Measurements from ENCODE around the gene LOXL3.
A peak's percentile ranks its signal among the peaks of the same experiment; 100 is the strongest.

The LOXL3 gene

DNA sequence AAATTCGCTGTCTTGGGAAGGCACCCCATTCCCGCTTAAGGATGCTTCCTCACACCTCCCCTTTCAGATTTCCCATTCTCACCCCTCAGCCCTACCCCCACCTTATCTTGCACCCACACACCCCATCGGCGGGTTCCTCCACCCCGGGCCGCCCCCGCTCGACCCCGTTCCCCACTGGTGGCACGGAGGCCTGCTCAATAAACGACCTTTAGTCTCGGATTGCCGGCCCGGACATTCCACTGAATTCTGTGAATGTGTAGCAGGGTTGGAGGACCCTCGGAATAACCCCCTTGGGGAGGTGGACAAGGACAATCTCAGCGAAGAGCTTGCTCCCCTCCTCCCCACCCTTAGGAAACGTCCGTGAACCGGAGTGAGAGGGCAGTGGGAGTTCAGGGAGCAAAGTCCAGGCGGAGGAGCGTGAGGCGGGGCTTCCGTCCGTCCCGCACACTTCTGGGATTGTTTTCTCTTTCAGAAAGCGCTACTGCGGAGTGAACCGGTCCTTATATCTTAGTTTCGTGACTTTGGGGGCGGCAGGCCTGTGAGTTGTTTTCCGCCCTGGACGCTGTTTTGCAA, 51.5 kb downstream of the LOXL3 start:
- Histone ChIP-seq H4K20me1 (ENCODE audit: low read depth, low read length) (no peaks in the 10 kb centered on the region), H3F3A (ENCODE audit: insufficient read depth) (no peaks in the 10 kb centered on the region), H3K79me2 (ENCODE audit: insufficient read depth, low read length) (0 out of 2 replicates have a peak, but pooled peaks cover 3% of the 10 kb centered on the region), H3K27me3 (ENCODE audit: low read length) (no peaks in the 10 kb centered on the region), H3K27ac (ENCODE audit: low read depth, low read length) (no peak overlapping the region), H3K9me3 (ENCODE audit: insufficient read depth, low read length) (no peaks in the 10 kb centered on the region), H3K4me3 (ENCODE audit: insufficient read depth, low read length, poor library complexity, severe bottlenecking) (no peak overlapping the region), H3K9me2 (replicated peaks; ENCODE audit: insufficient read depth, low read length) (no peaks in the 10 kb centered on the region), H2AFZ (ENCODE audit: low read depth, low read length, severe bottlenecking) (no peak overlapping the region), H3K4me2 (ENCODE audit: low read depth, low read length, poor library complexity, severe bottlenecking) (peak overlapping the region; percentile 47), H3K9ac (ENCODE audit: low read length) (peak overlapping the region; percentile 42; the same call in 1 of the 2 replicates), H3K36me3 (ENCODE audit: low read length) (no peaks in the 10 kb centered on the region)
- no peak for TF ChIP-seq EZH2phosphoT487 (conservative IDR thresholded peaks at IDR 0.05; ENCODE audit: low read length)
- TF ChIP-seq CTCF (IDR thresholded peaks at IDR 0.05; ENCODE audit: insufficient read depth, low read length, poor library complexity, severe bottlenecking), result no peak

- no peak overlapping the region for H3K9ac ChIP-seq (ENCODE audit: low read length)
- H3K79me2 ChIP-seq (ENCODE audit: insufficient read depth, low read length), result 0 out of 2 replicates have a peak, but pooled peaks cover under 1% of the 10 kb centered on the region
- H3K9me3 ChIP-seq (ENCODE audit: insufficient read depth, low read length), result no peaks in the 10 kb centered on the region
- H3K27ac ChIP-seq (ENCODE audit: low read depth, low read length), result no peak overlapping the region
- H3K4me2 ChIP-seq (ENCODE audit: low read depth, low read length, poor library complexity, severe bottlenecking), result no peak overlapping the region
- no peaks in the 10 kb centered on the region for H3F3A ChIP-seq (ENCODE audit: insufficient read depth)
- no peaks in the 10 kb centered on the region for H3K27me3 ChIP-seq (ENCODE audit: low read length)
- H3K4me3 ChIP-seq (ENCODE audit: insufficient read depth, low read length, poor library complexity, severe bottlenecking), result no peak overlapping the region
- H4K20me1 ChIP-seq (ENCODE audit: low read depth, low read length), result no peaks in the 10 kb centered on the region
- H3K9me2 ChIP-seq (replicated peaks; ENCODE audit: insufficient read depth, low read length), result no peaks in the 10 kb centered on the region
- TF ChIP-seq CTCF (IDR thresholded peaks at IDR 0.05; ENCODE audit: insufficient read depth, low read length, poor library complexity, severe bottlenecking), result no peak
- TF ChIP-seq EZH2phosphoT487 (conservative IDR thresholded peaks at IDR 0.05; ENCODE audit: low read length), result no peak
- no peaks in the 10 kb centered on the region for H3K36me3 ChIP-seq (ENCODE audit: low read length)
- H2AFZ ChIP-seq (ENCODE audit: low read depth, low read length, severe bottlenecking), result no peak overlapping the region
Measured at GRCh38 chr2:74501335-74502071, 52.2 kb downstream of the LOXL3 start.

DNA sequence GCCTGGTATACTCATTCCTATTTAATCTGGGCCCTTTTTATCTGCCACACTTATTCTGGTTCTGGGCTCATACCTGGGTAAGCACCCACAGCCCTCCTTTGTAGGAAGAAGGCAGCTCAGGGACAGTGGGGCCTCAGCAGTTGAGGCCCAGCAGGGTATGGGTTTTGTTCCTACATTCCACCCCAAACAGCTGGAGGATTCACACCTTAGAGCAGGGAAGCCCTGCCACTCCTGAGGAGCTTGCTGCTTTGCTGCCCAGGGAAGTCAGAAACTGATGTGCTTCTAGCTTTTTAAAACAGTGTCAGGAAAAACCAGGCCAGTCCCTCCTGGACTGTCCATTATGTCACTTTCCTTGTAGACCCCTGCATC, 53.2 kb downstream of the LOXL3 start:
- Histone ChIP-seq H3K27me3 (ENCODE audit: low read length) (no peaks in the 10 kb centered on the region), H3K4me2 (ENCODE audit: low read depth, low read length, poor library complexity, severe bottlenecking) (no peak overlapping the region)

More for the DNA sequence above, 53.2 kb downstream of the LOXL3 start:
- H3K4me3 ChIP-seq (ENCODE audit: insufficient read depth, low read length, poor library complexity, severe bottlenecking), result no peak overlapping the region
- no peak for TF ChIP-seq CTCF (IDR thresholded peaks at IDR 0.05; ENCODE audit: insufficient read depth, low read length, poor library complexity, severe bottlenecking)
- no peak for TF ChIP-seq EZH2phosphoT487 (conservative IDR thresholded peaks at IDR 0.05; ENCODE audit: low read length)
- no peak overlapping the region for H3K9ac ChIP-seq (ENCODE audit: low read length)
- no peak overlapping the region for H2AFZ ChIP-seq (ENCODE audit: low read depth, low read length, severe bottlenecking)
- no peaks in the 10 kb centered on the region for H3K79me2 ChIP-seq (ENCODE audit: insufficient read depth, low read length)
- H3F3A ChIP-seq (ENCODE audit: insufficient read depth), result no peaks in the 10 kb centered on the region
- no peaks in the 10 kb centered on the region for H3K9me2 ChIP-seq (replicated peaks; ENCODE audit: insufficient read depth, low read length)
- no peaks in the 10 kb centered on the region for H4K20me1 ChIP-seq (ENCODE audit: low read depth, low read length)
- no peaks in the 10 kb centered on the region for H3K36me3 ChIP-seq (ENCODE audit: low read length)
- no peak overlapping the region for H3K27ac ChIP-seq (ENCODE audit: low read depth, low read length)
- no peaks in the 10 kb centered on the region for H3K9me3 ChIP-seq (ENCODE audit: insufficient read depth, low read length)
